Upper lobe of left lung (tissue), 6 donors: Measurements from ENCODE around the gene MTARC2. TPM values are rescaled to one million over a fixed set of nuclear protein-coding genes. Genes with fewer than 3 reads are reported as not detected.
A peak's percentile ranks its signal among the peaks of the same experiment; 100 is the strongest.

ENCODE experiments used
- ATAC-seq, 2 donors: fragments of 200-7000 bp; cut with Tn5 transposase; one replicate each; pipeline ENCODE4 v1.9.1; 2022; ENCODE audit warnings: mild to moderate bottlenecking in 2 of 2, moderate library complexity in 2 of 2; ENCODE audit not compliant: low FRiP score in 2 of 2
- DNase-seq, 2 donors: peaks; one replicate each; pipeline ENCODE4 v3.0.0-alpha.2; 2019 to 2020
- H3K27ac ChIP-seq, 4 donors: fragments of 200-600 bp; sonication (generic); one replicate each; pipeline ENCODE4 v1.5.1; 2016 to 2019
- H3K27me3 ChIP-seq, 4 donors: fragments of 200-600 bp; sonication (generic); one replicate each; pipeline ENCODE4 v1.5.1; 2017 to 2019
- H3K36me3 ChIP-seq, 4 donors: fragments of 200-600 bp; sonication (generic); one replicate each; pipeline ENCODE4 v1.5.1; 2016 to 2019
- H3K4me1 ChIP-seq, 4 donors: fragments of 200-600 bp; sonication (generic); one replicate each; pipeline ENCODE4 v1.5.1; 2018 to 2019
- H3K4me3 ChIP-seq, 4 donors: fragments of 200-600 bp; sonication (generic); one replicate each; pipeline ENCODE4 v1.5.1; 2017 to 2019; ENCODE audit warnings: mild to moderate bottlenecking in 2 of 4, moderate library complexity in 1 of 4
- H3K9me3 ChIP-seq, 4 donors: fragments of 200-600 bp; sonication (generic); one replicate each; pipeline ENCODE4 v1.5.1; 2018 to 2019
- CTCF ChIP-seq, 6 experiments: fragments of 450-650 bp in 4 of 6; fragments of 200-600 bp in 2 of 6; sonication (generic) in 2 of 6; IDR thresholded peaks; one replicate each; pipeline ENCODE4 v1.5.1; 2016 to 2019; ENCODE audit warnings: antibody characterized with exemption in 6 of 6
- EP300 ChIP-seq, 4 donors: sonication (generic); formaldehyde crosslinking; IDR thresholded peaks; one replicate each; pipeline ENCODE4 v1.5.1; 2017; ENCODE audit warnings: antibody characterized with exemption in 4 of 4, control low read depth in 2 of 4
- POLR2A ChIP-seq, 4 donors: fragments of 450-650 bp; IDR thresholded peaks; one replicate each; pipeline ENCODE4 v1.5.1; 2016 to 2017; ENCODE audit warnings: antibody characterized with exemption in 4 of 4, mild to moderate bottlenecking in 2 of 4
- POLR2AphosphoS5 ChIP-seq, 2 donors: sonication (generic); formaldehyde crosslinking; IDR thresholded peaks; one replicate each; pipeline ENCODE4 v1.5.1; 2017; ENCODE audit warnings: antibody characterized with exemption in 2 of 2
- WGBS, 2 donors: methylation state at CpG; one replicate each; pipeline ENCODE4 v1.1.5; 2017 to 2018; 5-methylcytosine and 5-hydroxymethylcytosine counted together
- total RNA-seq, 6 donors: library from RNA; depleted of rRNA in 4 of 6; stranded (reverse); fragments of >200 nt in 4 of 6; gene quantifications; one replicate each; pipeline versions ENCODE4 v1.1.0 to v1.2.1, GENCODE V29; 2016 to 2021
- donor health status: DM: no; HTN: no; CAD: no; lungs with moderate emphysema.
- donor health status: DM: no; HTN: yes; CAD: no; lungs with severe emphysema.

Gene MTARC2
- total RNA-seq, 6 donors from 2014 or later: 44.2 to 125 (median 62.0) TPM

GRCh38 chr1:220751111-220751510 lies 3.0 kb downstream of the MTARC2 start:
- peak overlapping the region in 3 of 4 donors; percentile 19 to 91 (median 82) for H3K4me3 ChIP-seq
- no peak for TF ChIP-seq CTCF (IDR thresholded peaks at IDR 0.05)
- TF ChIP-seq POLR2AphosphoS5 (IDR thresholded peaks at IDR 0.05): peak in 1 of 2 donors; percentile 19
- no peak for TF ChIP-seq POLR2A (IDR thresholded peaks at IDR 0.05)
- TF ChIP-seq EP300 (IDR thresholded peaks at IDR 0.05): peak in 1 of 4 donors; percentile 44
- peaks cover 0 to 3% (median 0%) of the 10 kb centered on the region in 4 donors for H3K9me3 ChIP-seq
- no peaks in the 10 kb centered on the region for H3K27me3 ChIP-seq
- H3K27ac ChIP-seq: peak overlapping the region; percentile 82 to 97 (median 91)
- peak in 1 of 2 donors; percentile 28 for ATAC-seq
- 33 to 68% methylated on average over 1 to 2 of the region's 2 CpGs for WGBS, 2 donors
- H3K4me1 ChIP-seq: peaks cover 26 to 42% (median 39%) of the 10 kb centered on the region in 4 donors
- DNase-seq: peak in 1 of 2 donors; percentile 77
- H3K36me3 ChIP-seq: peaks cover 6 to 18% (median 9%) of the 10 kb centered on the region in 4 donors

GRCh38 chr1:220754212-220754917 lies 6.2 kb downstream of the MTARC2 start:
- peak overlapping the region in 1 of 4 donors; percentile 5 for H3K4me3 ChIP-seq
- ATAC-seq (no peak), DNase-seq (no peak)
- WGBS, 2 donors: 57 to 72% methylated on average over 6 of the region's 6 CpGs
- H3K27me3 ChIP-seq: no peaks in the 10 kb centered on the region
- peaks cover 6 to 36% (median 18%) of the 10 kb centered on the region in 4 donors for H3K36me3 ChIP-seq
- TF ChIP-seq CTCF (IDR thresholded peaks at IDR 0.05) (no peak), EP300 (IDR thresholded peaks at IDR 0.05) (no peak)
- peaks cover 22 to 35% (median 31%) of the 10 kb centered on the region in 4 donors for H3K4me1 ChIP-seq
- H3K27ac ChIP-seq: peak overlapping the region; percentile 19 to 53 (median 48)
- no peaks in the 10 kb centered on the region for H3K9me3 ChIP-seq

- Histone ChIP-seq H3K27me3 (no peaks in the 10 kb centered on the region), H3K4me1 (peaks cover 22 to 30% (median 28%) of the 10 kb centered on the region in 4 donors), H3K27ac (peak overlapping the region in 1 of 4 donors; percentile 53), H3K4me3 (no peak overlapping the region), H3K9me3 (no peaks in the 10 kb centered on the region), H3K36me3 (peaks cover 6 to 36% (median 18%) of the 10 kb centered on the region in 4 donors)
- ATAC-seq: no peak
- WGBS, 2 donors: 71 to 87% methylated on average over 4 of the region's 4 CpGs
- no peak for TF ChIP-seq POLR2AphosphoS5 (IDR thresholded peaks at IDR 0.05)
- TF ChIP-seq CTCF (IDR thresholded peaks at IDR 0.05): no peak
- TF ChIP-seq EP300 (IDR thresholded peaks at IDR 0.05): no peak
- no peak for TF ChIP-seq POLR2A (IDR thresholded peaks at IDR 0.05)
- no peak for DNase-seq
These were observed 6.8 kb downstream of the MTARC2 start for GRCh38 chr1:220754918-220755295.

- Histone ChIP-seq H3K9me3 (no peaks in the 10 kb centered on the region), H3K4me1 (peaks cover 22 to 27% (median 25%) of the 10 kb centered on the region in 4 donors), H3K36me3 (peaks cover 6 to 36% (median 18%) of the 10 kb centered on the region in 4 donors), H3K4me3 (no peak overlapping the region), H3K27ac (no peak overlapping the region), H3K27me3 (no peaks in the 10 kb centered on the region)
- ATAC-seq (no peak), DNase-seq (no peak)
- WGBS, 2 donors: 68 to 86% methylated on average over 6 of the region's 6 CpGs
- TF ChIP-seq POLR2AphosphoS5 (IDR thresholded peaks at IDR 0.05) (no peak), POLR2A (IDR thresholded peaks at IDR 0.05) (no peak), CTCF (IDR thresholded peaks at IDR 0.05) (no peak), EP300 (IDR thresholded peaks at IDR 0.05) (no peak)
These were observed 7.2 kb downstream of the MTARC2 start for GRCh38 chr1:220755309-220755708.
